GM12872 (cell line): ENCODE measurements around the gene PLD4.

Source experiments
- CTCF ChIP-seq: IDR thresholded peaks from 3 replicates; pipeline ENCODE4 v1.5.1; 2011; ENCODE audit warnings: low read depth, mild to moderate bottlenecking, low read length, moderate library complexity; ENCODE audit not compliant: insufficient read depth

PLD4 gene

DNA sequence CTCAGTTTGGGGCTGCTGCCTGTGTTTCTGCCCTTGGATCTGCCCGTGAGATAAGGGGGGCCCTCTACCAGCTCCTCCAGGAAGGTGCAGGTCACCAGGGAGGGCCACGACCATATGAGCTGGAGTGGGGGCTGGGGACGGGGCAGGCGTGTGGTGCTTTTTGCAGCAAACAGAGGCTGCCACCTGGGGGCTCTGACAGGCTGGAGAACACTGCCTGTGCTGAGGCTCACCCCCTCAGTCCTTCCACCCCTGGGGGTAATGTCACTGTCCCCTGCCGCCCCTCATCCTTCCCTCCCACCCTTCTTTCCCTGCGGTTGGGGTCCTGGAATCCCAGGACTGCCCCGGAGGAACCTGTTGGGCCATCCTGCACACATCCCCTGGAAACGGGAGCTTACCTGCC lies 3.2 kb downstream of the PLD4 start:
- TF ChIP-seq CTCF, result peak; percentile 27; the same call in 1 of the 3 replicates

- TF ChIP-seq CTCF, result no peak
Observed at GRCh38 chr14:104928391-104929133, 3.9 kb downstream of the PLD4 start.

DNA sequence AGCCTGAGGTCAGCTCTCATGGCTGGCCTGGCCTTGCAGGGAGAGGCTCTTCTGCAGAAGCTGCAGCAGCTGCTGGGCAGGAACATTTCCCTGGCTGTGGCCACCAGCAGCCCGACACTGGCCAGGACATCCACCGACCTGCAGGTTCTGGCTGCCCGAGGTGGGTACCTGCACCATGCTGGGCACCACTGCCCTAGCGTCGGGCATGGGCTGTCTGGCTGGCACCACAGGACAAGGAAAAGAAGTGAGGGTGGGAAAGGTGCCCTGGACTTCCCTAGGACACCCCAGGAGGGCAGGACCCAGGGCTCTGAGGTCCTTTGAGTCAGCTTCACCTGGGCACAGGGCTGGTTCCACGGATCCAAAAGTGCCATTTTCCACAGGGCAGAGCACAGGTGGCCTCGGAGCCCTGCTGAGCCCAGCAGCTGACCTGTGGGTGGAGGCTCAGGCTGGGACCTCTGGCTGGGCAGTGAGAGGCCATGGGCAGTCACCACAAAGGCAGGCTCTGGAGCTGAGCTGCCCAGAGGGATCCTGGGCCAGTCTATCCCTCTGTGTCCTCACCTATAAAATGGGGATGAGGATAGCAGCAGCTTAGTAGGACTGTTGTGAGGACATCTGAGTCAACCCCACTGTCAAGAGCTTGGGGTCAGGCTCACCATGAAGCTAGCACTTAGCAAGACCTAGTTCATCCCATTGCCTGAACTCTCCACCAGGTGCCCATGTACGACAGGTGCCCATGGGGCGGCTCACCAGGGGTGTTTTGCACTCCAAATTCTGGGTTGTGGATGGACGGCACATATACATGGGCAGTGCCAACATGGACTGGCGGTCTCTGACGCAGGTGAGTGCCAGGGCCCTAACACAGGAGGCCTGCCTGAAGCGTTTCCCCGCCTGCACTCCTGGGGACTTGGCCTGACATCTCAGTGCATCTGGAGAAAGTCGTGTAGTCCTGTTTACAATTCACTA lies 4.9 kb downstream of the PLD4 start:
- no peak for TF ChIP-seq CTCF

- TF ChIP-seq CTCF, result no peak
Observed at GRCh38 chr14:104930526-104931303, 6.0 kb downstream of the PLD4 start.

- no peak for TF ChIP-seq CTCF
Observed at GRCh38 chr14:104931304-104931770, 6.7 kb downstream of the PLD4 start.

- TF ChIP-seq CTCF, result no peak
Observed at GRCh38 chr14:104931771-104932675, 7.3 kb downstream of the PLD4 start.
